ENCODE data around the gene SMTN.
A peak's percentile ranks its signal among the peaks of the same experiment; 100 is the strongest.
"Not testable (repeated sequence)": the region's sequence is repeated elsewhere in the genome, so short reads cannot be mapped to it uniquely, and the experiment has no call there.

SMTN gene

DNA sequence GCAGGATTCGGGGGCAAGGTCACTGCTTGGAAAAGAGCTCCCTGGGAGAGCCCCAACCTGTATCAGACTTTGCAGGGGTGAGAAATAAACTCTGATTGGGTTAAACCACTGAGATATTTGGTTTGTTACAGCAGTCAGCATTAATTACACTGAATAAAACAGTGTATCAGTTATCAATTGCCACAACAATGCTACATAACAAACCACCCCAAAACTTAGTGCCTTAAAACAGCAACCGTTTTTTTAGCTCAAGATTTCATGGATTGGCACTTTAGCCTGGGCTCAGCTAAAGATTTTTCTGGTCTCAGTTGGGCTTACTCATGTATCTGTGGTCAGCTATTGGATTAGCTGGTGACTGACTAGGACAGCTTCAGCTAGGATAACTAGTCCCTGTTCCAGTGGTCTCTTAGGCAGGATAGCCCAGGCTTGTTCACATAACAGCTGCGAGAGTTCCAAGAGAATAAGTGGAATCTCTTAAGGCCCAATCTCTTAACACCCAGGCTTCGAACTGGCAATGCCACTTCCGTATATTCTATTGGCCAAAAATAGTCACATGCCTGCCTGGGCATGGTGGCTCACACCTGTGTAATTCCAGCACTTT is 7.5 kb upstream of the SMTN start:
- not testable (repeated sequence) for DNase-seq

DNA sequence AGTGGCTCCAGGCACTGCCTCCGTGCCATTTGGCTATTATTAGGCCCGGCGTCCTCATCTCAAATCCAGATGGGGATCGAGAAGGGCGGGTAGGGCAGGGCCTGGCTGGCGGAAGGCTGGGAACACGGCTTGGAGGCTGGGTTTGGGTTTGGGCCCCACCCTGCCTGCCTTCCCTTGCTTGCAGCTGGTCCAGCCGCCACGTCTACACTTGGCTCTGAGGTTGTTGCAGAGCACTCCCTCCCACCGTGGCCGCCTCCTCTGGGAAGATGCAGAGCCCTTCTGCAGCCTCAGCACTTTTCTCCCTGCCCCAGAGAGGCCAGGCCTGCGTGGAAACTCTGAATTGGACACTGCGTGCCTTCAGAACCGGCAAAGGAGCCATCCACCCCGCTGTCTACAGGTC is 5.2 kb upstream of the SMTN start:
- peak; percentile 65 for DNase-seq

DNA sequence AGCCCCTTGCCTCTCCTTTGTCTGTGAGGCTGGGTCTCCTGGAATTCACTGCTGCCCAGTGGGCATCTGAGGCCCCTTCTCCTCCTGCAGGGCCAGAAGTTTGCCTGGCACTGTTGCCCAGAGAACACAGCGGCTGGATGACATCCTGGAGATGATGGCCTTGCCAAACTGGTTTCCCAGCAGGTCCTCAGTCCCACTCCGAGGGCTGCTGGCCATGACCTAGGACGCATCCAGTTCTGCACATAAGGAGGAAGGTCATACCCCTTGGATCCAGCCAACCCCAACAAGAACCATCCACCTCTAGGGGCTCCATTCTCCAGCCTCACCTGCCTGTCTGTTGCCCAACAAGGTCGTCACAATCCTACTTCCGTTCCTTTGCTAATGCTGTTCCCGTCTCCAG is 3.4 kb upstream of the SMTN start:
- no peak for DNase-seq

DNA sequence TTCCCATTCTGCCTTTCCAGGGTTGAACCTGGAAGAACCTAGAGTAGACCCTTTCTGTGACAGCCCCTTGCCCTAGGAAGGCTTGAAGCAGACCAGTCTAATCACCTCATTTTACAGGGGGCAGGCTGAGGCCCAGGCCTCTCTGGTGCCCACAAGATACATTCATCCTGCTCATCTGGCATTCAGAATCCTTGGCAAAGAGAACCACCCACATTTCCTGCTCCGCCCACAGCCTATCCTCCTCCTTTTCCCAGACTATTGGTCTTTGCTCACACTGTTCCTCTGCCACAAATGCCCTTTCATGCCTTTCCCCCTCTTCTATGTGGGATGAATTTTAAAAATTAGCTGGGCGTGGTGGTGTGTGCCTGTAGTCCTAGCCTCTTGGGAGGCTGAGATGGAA is 2.7 kb upstream of the SMTN start:
- not testable (repeated sequence) for DNase-seq

DNA sequence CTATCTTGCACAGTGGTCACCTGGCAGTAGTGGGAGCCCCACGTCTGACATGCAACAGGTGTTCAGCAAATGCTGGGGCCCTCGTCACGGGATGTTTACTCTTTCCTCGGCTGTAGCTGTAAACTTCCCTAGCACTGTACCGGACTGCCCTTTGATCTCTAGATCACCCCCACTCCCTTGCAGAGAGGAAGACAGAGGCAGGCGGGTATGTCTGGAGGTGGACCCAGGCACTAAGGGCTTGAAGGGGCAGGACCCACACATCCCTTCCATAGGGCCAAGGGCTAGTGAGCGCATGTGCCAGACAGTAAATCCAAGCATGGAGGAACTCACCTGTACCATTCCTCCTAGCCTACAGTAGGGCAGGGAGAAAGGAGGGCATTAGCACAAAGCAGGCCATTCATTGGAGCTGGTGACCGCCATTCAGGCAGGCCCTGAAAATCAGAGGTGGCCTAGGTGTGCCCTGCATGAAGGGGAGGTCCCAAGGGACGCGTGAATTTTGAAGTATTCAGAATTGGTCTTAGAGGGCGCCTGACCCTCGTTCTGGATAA is 1.9 kb upstream of the SMTN start:
- DNase-seq, result no peak

DNA sequence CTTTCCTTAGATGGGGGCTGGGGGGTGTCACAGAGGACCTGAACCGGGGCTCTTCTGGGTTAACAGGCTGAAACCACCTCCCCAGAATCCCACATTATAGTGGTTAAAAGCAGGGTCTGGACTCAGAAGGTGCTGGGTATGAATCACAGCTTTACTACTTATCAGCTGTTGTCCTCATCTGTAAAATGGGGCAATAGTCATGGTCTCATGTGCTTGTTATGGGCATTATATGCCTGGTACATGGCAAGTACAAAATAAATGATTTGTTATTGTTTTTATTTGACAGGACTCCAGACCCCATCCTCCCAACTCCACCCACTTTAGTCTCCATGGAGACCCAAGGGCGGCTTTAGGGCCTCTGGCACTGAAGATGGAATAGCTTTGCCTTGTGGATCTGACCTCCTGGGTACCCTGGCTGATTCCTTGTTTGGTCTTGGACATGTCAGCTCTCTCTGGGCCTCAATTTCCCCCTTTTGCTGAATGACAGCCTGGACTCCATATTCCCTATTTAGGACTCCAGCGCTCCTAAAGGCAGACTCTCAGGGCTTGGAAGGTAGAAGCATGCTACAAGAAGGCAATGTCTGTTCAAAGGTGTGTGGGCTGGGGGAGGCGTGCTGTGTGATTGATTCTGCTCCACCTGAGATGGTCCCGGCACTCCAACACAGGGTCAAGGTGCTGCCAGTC is 812 bp upstream of the SMTN start:
- DNase-seq, result no peak

DNA sequence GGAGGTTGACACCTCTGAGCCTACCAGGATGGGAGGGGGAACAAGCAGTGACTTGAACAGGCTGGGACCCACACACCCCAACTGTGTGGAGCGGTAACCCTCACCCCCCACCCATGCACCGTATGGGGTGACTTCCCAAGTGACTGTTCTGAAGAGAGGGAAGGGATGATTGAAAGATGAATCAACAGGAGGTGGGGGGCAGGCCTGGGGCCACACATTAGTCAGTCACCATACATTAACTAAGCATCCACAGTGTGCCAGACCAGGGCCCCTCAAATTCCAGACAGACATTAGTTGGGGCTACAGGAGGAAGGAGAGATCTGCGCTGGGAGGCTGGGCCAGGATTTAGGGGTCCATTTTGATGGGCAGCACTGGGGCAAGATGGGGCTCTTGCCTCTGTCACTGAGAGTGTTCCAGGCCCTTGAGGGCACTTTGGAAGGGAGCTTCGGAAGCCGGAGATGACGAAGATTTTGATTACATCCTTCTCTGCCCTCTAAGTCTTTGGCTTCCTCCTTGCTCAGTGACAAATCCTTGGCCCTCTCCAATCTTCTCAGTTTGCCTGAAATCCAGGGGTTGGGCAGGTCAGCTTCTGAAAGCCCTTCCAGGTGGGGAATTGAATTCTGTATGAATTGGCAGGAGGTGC is 966 bp downstream of the SMTN start:
- DNase-seq, result peak; percentile 74

DNA sequence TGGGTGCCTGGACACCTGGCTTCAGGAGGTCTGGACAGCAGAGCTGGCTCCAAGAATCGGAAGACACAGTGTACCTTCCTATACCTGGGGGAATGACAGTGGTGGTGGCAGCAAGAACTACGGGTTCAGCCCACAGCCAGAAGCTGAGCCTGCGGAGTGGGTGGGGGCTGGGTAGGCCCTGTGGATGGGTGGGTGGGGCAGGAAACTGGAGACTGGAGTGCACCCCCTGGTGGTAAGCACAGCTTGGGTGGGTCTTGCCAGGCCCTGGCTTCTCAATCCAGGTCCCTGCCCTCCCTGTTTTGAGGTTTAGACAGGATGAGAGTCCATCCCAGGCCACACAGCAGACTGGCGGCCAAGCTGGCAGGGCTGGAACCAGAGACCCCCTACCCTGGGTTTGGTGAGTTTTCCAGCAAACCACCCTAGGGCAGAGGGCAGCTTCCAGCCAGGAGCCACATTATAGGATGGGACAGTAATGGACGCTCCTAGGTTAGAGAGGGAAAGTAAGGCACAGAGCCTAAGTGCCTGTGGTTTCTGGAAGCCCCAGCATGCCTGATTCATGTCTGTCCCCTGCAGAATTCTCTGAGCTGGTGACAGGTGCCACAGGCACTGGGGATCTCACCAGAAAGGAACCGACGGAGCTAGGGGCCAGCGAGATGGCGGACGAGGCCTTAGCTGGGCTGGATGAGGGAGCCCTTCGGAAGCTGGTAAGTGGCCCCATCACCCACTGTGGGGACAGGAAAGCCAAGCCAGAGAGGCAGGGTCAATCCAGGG is 1.7 kb downstream of the SMTN start:
- peak; percentile 67 for DNase-seq

DNA sequence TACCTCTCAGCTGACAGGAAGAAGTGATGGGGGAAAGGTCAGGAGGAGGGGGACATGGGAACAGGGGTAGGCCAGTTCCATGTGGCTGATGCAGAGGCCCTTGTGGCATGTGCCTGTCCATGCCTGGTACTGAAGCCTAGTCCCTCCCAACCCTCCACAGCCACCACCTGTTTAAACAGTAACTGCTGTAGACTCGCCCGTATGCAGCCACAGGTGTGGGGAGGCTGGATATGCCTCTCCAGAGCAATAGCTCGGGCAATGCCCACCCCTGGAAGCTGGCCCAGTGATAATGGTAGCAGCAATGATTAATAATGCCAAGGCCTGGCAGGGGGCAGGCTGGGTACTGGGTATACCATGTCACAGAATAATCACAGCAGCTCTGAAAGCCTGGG is 2.3 kb downstream of the SMTN start:
- no peak for DNase-seq

DNA sequence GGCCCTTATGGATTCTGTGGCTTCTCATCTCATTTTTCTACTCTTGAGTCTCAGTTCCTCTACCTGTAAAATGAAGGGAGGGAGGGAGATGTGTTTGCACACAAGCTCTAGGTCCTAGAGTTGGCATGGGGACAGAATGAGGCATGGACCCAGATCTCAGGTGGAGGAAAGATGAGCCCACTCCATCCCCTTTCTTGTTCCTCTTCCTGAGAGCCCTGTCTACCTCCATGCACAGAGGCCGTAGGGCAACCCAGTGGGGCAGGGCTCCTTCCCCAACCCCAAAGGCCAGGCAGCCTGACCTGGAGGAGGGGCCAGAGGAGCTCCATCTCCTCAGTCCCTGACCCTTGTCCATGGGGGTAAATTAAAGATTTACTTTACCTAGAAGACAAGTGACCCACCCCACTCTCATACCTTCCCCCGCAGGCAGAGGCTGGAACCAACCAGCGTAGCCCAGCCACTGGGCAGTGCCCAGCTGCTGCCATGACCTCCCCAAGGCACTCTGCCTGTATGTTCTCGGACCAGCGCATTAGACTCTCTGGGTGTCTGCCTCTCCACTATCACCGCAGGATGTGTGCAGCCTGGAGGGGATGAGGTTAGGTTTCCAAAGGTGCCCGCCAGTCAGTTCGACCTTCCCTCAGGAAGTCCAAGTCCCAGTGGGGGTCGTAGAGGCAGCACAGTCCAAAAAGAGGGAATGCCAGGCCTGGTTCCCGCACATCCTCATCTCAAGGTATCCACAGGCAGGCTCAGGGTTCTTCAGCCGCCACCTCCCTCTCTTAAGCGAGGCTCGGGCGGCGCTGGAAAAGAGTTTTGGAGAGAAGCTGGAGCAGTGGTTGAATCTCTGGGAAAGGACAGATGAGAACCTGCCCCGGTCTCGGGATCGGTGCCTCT is 3.0 kb downstream of the SMTN start:
- no peak for DNase-seq

DNA sequence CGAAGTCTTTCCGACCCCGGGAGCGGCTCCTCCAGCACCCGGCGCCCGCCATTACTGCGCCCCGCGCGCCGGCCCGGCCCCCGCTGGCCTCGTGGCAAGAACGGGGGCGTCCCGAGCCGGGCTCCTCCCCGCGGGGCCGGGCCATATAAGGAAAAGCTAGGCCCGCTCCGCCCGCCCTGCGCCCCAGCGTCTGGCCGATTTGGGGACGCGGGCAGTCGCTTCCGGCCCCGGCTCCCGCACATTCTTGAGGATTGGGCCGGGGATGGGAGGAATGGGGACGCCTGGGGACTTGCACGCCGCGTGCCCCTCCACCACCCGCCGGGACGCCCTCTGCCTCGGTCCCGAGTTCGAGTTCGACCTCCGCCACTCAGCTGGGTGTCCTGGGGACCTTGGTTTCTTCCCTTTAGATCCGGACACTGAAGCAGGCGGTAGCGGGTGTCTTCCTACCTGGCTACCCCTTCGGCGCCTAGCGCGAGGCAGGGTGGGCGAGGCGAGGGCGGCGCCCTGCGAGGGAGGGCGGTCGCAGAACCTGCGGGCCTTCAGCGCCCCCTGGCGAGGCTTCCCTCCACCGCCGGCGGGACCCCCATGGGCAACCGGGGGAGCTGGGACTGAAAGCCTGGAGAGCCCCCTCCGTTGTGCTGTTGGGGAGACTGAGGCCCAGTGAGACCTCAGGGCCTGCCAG is 3.8 kb downstream of the SMTN start:
- peak; percentile 91 for DNase-seq

DNA sequence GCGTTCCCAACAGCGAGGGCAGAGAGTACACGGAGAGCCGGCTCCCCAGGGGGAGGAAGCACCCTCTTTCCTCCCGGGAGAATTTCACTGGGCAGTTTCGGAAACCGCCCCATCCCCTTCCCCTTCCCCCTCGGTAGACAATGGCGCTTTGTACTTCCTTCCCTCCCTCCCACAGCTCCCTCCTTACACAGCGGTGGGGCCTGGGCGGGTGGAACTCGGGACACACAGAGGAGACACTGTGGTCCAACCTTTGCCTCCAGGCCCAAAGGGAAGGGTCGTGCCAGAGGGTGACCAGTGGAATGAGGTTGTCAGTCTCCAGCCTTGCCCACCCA is 4.3 kb downstream of the SMTN start:
- DNase-seq, result no peak

DNA sequence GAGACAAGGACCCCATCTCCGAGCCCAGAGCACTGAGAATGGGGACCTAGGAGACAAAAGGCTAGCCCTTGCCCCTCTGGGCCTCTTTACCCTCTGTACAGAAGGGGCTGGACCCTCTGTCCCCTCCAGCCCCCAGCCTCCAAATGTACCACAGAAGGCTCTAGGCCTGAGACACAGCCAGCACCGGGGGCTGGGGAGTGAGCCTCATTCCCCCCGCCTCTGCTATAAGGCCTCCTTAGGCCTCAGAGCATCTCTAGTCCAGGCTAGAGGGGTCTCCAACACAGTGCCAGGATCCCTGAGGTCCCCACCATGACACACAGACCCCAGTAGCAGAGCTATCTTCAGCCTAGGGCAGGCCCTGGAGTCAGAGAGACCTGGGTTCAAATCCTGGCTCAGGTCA is 4.8 kb downstream of the SMTN start:
- no peak for DNase-seq

DNA sequence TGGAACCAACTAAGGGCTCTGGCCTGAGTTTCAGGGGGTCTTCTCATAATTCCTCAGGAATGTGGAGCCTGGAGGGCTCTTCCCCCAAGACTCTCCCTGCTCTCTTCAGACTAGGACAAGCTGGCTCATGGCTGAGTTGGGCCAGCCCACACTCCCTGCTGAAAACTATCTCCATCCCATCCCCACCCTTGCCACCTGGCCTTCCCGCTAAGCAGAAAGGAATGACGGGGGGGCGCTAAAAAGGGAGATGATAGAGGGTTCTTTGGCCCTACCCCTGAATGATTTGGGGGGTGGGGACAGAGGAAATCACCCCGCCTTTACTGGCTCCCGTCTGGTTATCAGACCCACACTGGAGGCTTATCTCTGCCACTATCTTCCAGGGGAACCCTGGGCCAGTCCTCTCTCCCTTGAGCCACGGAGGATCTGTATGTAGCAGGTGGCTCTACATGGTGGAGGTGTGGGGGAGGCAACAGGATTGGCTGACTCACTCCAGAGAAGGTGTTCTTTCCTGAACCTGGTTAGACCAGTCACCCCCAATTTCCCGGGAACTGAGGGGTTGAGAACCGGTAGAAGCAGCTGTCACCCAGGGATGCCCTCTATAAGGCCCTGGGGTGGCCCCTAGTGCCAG is 5.7 kb downstream of the SMTN start:
- DNase-seq, result no peak

DNA sequence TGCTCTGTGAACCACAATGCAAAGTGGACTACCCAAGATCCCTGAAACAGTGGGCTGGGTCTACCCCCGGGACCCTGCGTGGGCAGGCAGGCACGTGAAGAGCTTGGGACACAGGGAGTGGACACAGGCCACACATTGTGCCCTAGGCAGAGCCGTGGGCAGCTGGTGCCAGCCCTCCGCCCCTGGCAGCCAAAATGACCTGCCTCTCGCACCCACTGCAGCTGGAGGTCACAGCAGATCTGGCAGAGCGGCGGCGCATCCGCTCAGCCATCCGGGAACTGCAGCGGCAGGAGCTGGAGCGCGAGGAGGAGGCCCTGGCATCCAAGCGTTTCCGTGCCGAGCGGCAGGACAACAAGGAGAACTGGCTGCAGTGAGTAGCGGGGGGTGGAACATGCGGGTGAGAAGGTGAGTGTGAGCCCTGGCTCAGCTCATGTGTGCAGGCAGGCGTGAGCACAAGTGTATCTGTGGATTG is 6.7 kb downstream of the SMTN start:
- no peak for DNase-seq

DNA sequence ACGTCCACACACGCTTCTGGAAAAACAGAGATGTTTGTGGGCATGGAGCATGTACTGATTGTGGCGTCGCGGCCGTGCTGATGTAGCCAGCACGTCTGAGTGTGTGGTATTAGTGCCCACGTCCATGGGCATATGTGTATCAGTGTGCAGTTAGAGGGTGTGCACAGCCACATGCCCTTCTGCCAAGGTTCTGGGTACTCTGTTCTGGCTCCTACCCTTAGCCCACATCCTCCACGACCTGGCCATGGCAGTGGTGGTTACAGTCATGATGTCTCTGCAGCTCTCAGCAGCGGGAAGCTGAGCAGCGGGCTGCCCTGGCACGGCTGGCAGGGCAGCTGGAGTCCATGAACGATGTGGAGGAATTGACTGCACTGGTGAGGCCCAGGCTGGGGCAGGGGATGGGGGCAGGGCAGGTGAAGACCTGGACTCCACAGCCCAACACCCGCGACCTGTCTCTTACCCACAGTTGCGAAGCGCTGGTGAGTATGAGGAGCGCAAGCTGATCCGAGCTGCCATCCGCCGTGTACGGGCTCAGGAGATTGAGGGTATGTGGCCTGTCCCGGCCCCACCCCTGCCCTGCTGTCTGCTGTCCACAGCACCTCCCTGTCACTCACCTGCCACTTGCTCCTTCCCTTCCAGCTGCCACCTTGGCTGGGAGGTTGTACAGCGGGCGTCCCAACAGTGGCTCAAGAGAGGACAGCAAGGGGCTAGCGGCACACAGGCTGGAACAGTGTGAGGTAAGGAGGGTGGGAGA is 7.3 kb downstream of the SMTN start:
- DNase-seq, result no peak

DNA sequence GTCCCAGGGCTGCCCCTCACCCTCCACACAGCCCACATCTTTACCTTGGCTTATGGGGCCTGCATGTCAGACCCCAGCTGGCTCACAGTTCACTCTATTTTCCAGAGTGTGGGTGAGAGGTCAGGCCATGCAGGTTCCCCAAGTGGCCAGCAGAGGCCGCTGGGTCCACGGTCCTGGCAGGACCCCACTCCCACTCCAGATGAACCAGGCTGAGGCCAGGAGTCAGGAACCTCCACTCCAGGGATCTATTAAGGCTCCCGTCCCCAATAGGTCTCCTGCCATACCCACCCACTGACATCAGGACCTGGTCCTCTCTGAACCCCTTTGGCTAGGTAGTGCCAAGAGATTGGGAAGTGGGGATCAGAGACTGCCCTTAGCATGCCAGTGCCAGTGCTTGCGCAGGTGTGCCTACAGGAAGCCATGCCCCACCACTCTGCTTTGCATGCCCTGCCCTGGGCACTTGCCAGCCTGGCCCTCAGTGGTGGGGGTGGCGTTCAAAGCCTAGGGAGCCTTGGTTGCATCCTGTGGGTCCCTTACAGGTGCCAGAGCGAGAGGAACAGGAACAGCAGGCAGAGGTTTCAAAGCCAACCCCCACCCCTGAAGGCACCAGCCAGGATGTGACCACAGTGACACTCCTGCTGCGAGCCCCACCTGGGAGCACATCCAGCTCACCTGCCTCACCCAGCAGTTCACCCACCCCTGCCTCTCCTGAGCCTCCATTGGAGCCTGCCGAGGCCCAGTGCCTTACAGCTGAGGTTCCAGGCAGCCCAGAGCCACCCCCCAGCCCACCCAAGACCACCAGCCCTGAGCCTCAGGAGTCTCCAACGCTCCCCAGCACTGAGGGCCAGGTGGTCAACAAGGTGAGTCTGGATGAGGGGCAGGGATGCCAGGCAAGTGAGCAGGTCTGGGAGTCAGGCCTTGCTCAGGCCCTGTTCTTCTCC is 8.3 kb downstream of the SMTN start:
- DNase-seq, result no peak

DNA sequence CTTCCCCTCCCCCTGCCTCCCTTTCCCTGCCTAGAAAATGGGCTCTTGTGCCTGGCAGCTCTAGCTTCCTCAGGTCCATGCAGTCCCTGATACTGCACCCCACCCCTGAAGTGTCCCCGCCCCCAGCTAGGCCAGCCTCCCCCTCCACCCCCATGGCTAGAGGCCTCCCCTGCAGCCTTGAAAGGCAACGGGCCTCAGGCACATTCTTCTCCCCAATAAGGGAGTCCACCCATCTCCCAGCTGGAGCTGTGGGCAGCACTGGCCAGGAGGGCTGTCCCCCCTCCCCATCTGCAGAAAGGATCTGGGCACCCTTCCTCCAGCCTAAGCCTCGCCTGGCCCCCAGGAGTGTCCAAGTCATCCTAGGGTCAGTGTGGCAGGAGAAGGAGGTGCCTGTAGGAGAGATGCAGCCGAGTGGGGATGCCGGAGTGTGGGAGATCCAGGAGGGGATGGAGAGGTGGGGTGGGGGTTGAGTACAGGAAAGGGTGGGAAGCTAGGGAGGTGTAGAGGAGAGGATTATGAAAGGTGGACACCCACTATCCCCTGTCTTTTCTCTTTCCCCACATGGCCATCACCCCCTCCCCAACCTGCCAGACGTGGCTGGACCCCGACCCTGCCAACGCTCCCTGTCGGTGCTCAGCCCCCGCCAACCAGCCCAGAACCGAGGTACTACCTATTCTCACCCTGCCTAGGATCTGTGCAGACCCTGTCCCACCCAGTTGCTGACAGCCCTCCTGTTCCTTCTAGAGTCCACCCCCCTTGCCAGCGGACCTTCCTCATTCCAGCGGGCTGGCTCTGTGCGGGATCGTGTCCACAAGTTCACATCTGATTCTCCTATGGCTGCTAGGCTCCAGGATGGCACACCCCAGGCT is 9.3 kb downstream of the SMTN start:
- DNase-seq, result no peak

Measured in fibroblast of skin of right biceps (primary cell).